KMS-11 (cell line): ENCODE data around the gene CACNA2D2.

Experiments
- H2AFZ ChIP-seq: fragments of 200-600 bp; sonication (generic); 2 replicates; pipeline ENCODE4 v1.6.1; 2016; ENCODE audit warnings: antibody characterized with exemption, mixed run types, low read depth
- H3K27ac ChIP-seq: fragments of 200-600 bp; sonication (generic); 2 replicates; pipeline ENCODE4 v1.6.1; 2016; ENCODE audit warnings: mild to moderate bottlenecking, mixed run types
- H3K27me3 ChIP-seq: fragments of 200-600 bp; sonication (generic); 2 replicates; pipeline ENCODE4 v1.6.1; 2017; ENCODE audit warnings: mild to moderate bottlenecking, low read depth, mixed run types, moderate library complexity; ENCODE audit not compliant: insufficient read depth
- H3K36me3 ChIP-seq: fragments of 200-600 bp; sonication (generic); 2 replicates; pipeline ENCODE4 v1.6.1; 2017; ENCODE audit warnings: mild to moderate bottlenecking, mixed run types; ENCODE audit not compliant: insufficient read depth
- H3K4me1 ChIP-seq: fragments of 200-600 bp; sonication (generic); 2 replicates; pipeline ENCODE4 v1.6.1; 2016; ENCODE audit warnings: mild to moderate bottlenecking, low read depth, mixed run types; ENCODE audit not compliant: poor library complexity, severe bottlenecking
- H3K4me2 ChIP-seq: fragments of 200-600 bp; sonication (generic); 2 replicates; pipeline ENCODE4 v1.7.0; 2016; ENCODE audit warnings: mild to moderate bottlenecking, mixed run types
- H3K4me3 ChIP-seq: fragments of 200-600 bp; sonication (generic); IDR thresholded peaks from 2 replicates; pipeline ENCODE4 v1.6.1; 2017; ENCODE audit warnings: low read depth, low read length, mixed read lengths; ENCODE audit not compliant: insufficient read depth
- H3K79me2 ChIP-seq: fragments of 200-600 bp; sonication (generic); 2 replicates; pipeline ENCODE4 v1.6.1; 2016; ENCODE audit warnings: low read depth, mixed run types; ENCODE audit not compliant: insufficient read depth
- H3K9ac ChIP-seq: fragments of 200-600 bp; sonication (generic); 2 replicates; pipeline ENCODE4 v1.6.1; 2016; ENCODE audit warnings: mild to moderate bottlenecking, mixed run types
- H4K20me1 ChIP-seq: fragments of 200-600 bp; sonication (generic); 2 replicates; pipeline ENCODE4 v1.6.1; 2016; ENCODE audit warnings: mild to moderate bottlenecking, mixed run types; ENCODE audit not compliant: insufficient read depth
- CTCF ChIP-seq: fragments of 200-600 bp; sonication (generic); conservative IDR thresholded peaks from 2 replicates; pipeline ENCODE4 v1.6.1; 2017; ENCODE audit warnings: low read depth, mild to moderate bottlenecking, antibody characterized with exemption, low read length, moderate library complexity, mixed read lengths

CACNA2D2 gene

GRCh38 chr3:50506169-50506568 lies 2.7 kb upstream of the CACNA2D2 start:
- Histone ChIP-seq H3K27ac (no peak overlapping the region), H4K20me1 (no peaks in the 10 kb centered on the region), H3K4me1 (no peaks in the 10 kb centered on the region), H3K9ac (no peak overlapping the region), H3K79me2 (no peaks in the 10 kb centered on the region), H3K4me2 (no peak overlapping the region), H3K4me3 (no peak overlapping the region), H3K27me3 (peaks cover 23% of the 10 kb centered on the region; the same call in 1 of the 2 replicates), H2AFZ (no peak overlapping the region), H3K36me3 (no peaks in the 10 kb centered on the region)
- no peak for TF ChIP-seq CTCF

- no peak for TF ChIP-seq CTCF
- H3K27ac ChIP-seq, result no peak overlapping the region
- H3K4me3 ChIP-seq, result no peak overlapping the region
- peaks cover 24% of the 10 kb centered on the region; the same call in 1 of the 2 replicates for H3K27me3 ChIP-seq
- H3K4me1 ChIP-seq, result no peaks in the 10 kb centered on the region
- H2AFZ ChIP-seq, result no peak overlapping the region
- H4K20me1 ChIP-seq, result no peaks in the 10 kb centered on the region
- no peaks in the 10 kb centered on the region for H3K79me2 ChIP-seq
- no peak overlapping the region for H3K9ac ChIP-seq
- H3K4me2 ChIP-seq, result no peak overlapping the region
- H3K36me3 ChIP-seq, result no peaks in the 10 kb centered on the region
These were observed 1.2 kb upstream of the CACNA2D2 start for GRCh38 chr3:50504681-50505080.

- Histone ChIP-seq H3K36me3 (no peaks in the 10 kb centered on the region), H3K27ac (no peak overlapping the region), H3K79me2 (no peaks in the 10 kb centered on the region), H4K20me1 (no peaks in the 10 kb centered on the region), H3K27me3 (peaks cover 19% of the 10 kb centered on the region; the same call in 1 of the 2 replicates), H3K9ac (no peak overlapping the region), H3K4me1 (no peaks in the 10 kb centered on the region), H3K4me3 (no peak overlapping the region), H2AFZ (no peak overlapping the region; the same call in 1 of the 2 replicates), H3K4me2 (no peak overlapping the region)
- no peak for TF ChIP-seq CTCF
These were observed 630 bp downstream of the CACNA2D2 start for GRCh38 chr3:50502584-50503423.

GRCh38 chr3:50502225-50502583 lies 1.2 kb downstream of the CACNA2D2 start:
- Histone ChIP-seq H3K4me1 (no peaks in the 10 kb centered on the region), H3K9ac (no peak overlapping the region), H3K27me3 (peaks cover 21% of the 10 kb centered on the region; the same call in 1 of the 2 replicates), H2AFZ (no peak overlapping the region), H4K20me1 (no peaks in the 10 kb centered on the region), H3K36me3 (no peaks in the 10 kb centered on the region), H3K79me2 (no peaks in the 10 kb centered on the region), H3K27ac (no peak overlapping the region), H3K4me2 (no peak overlapping the region), H3K4me3 (no peak overlapping the region)
- TF ChIP-seq CTCF, result no peak
